A549 (cell line): Measurements from ENCODE around the gene SYNGR4. TPM values are rescaled to one million over a fixed set of nuclear protein-coding genes. Genes with fewer than 3 reads are reported as not detected.

ENCODE experiments used
- ATAC-seq, 2 experiments: fragments of 200-7000 bp in 1 of 2; fragments of >200 bp in 1 of 2; cut with Nextera tagmentation in 1 of 2; cut with Tn5 transposase in 1 of 2; 3 replicates each; pipeline versions ENCODE4 v1.8.0 to v1.9.1; 2018 to 2020; ENCODE audit warnings: mild to moderate bottlenecking in 1 of 2, moderate library complexity in 1 of 2
- CTCF ChIA-PET: fragments of 300-600 bp; sonication (Branson Sonifier 250); formaldehyde crosslinking; extraction: SDS; loops from one replicate; lab custom pipeline; 2021; ENCODE audit warnings: antibody characterized with exemption, inconsistent platforms; lab: Yijun Ruan, JAX
- POLR2A ChIA-PET: fragments of 350-600 bp; formaldehyde crosslinking; extraction: SDS; loops from one replicate; lab custom pipeline; 2021; ENCODE audit warnings: antibody characterized with exemption, inconsistent platforms; lab: Yijun Ruan, JAX
- DNase-seq, 2 experiments: peaks; one replicate each; pipeline versions ENCODE4 v3.0.0 to v3.0.0-alpha.2; 2011 to 2016; ENCODE audit warnings: low read depth in 1 of 2, low spot score in 1 of 2
- FAIRE-seq: peaks from 2 replicates; lab custom pipeline; 2011; peaks lifted over from hg19 to GRCh38; lab: Jason Lieb, UNC
- H3K27ac ChIP-seq, 2 experiments: fragments of >200 bp; sonication (Bioruptor Twin); formaldehyde crosslinking; 3 replicates each; pipeline ENCODE4 v1.5.1; 2016 to 2017
- H3K4me1 ChIP-seq: fragments of >200 bp; sonication (Bioruptor Twin); formaldehyde crosslinking; 3 replicates; pipeline ENCODE4 v1.6.1; 2016
- H3K4me2 ChIP-seq: fragments of >200 bp; sonication (Bioruptor Twin); formaldehyde crosslinking; 3 replicates; pipeline ENCODE4 v1.6.1; 2016
- H3K4me3 ChIP-seq: fragments of >200 bp; sonication (Bioruptor Twin); formaldehyde crosslinking; 3 replicates; pipeline ENCODE4 v1.5.1; 2016
- H3K9me3 ChIP-seq: fragments of >200 bp; sonication (Bioruptor Twin); formaldehyde crosslinking; 3 replicates; pipeline ENCODE4 v1.6.1; 2016
- CHD4 ChIP-seq: fragments of 200-600 bp; sonication (generic); IDR thresholded peaks from 2 replicates; pipeline ENCODE4 v1.6.1; 2016; ENCODE audit warnings: antibody characterized with exemption, mild to moderate bottlenecking, borderline replicate concordance
- CTCF ChIP-seq: fragments of >200 bp; sonication (Bioruptor Twin); formaldehyde crosslinking; IDR thresholded peaks from 3 replicates; pipeline ENCODE4 v1.5.1; 2016
- E2F6 ChIP-seq: IDR thresholded peaks from 2 replicates; pipeline ENCODE4 v1.6.1; 2012; ENCODE audit warnings: low read depth, borderline replicate concordance
- ELK1 ChIP-seq: fragments of 150-350 bp; IDR thresholded peaks from 2 replicates; pipeline ENCODE4 v1.6.1; 2014; ENCODE audit warnings: low read depth, mild to moderate bottlenecking, low read length
- ESRRA ChIP-seq: fragments of 150-350 bp; IDR thresholded peaks from 2 replicates; pipeline ENCODE4 v1.6.1; 2014; ENCODE audit warnings: mild to moderate bottlenecking, low read length, borderline replicate concordance
- GATA3 ChIP-seq: IDR thresholded peaks from 2 replicates; pipeline ENCODE4 v1.6.1; 2012; ENCODE audit warnings: borderline replicate concordance
- HDAC2 ChIP-seq: fragments of 200-600 bp; sonication (generic); IDR thresholded peaks from 2 replicates; pipeline ENCODE4 v1.6.1; 2016
- HES2 ChIP-seq: fragments of >200 bp; sonication (Bioruptor Twin); formaldehyde crosslinking; IDR thresholded peaks from 2 replicates; pipeline ENCODE4 v1.6.1; 2016
- HOXB13 ChIP-seq: fragments of 250-450 bp; sonication (Bioruptor Pico); IDR thresholded peaks from 2 replicates; pipeline ENCODE4 v1.5.0; 2020; ENCODE audit warnings: low read depth, mild to moderate bottlenecking, moderate library complexity
- HOXB5 ChIP-seq: fragments of 250-450 bp; sonication (Bioruptor Pico); IDR thresholded peaks from 2 replicates; pipeline ENCODE4 v1.5.0; 2020; ENCODE audit warnings: mild to moderate bottlenecking, moderate library complexity
- JUN ChIP-seq, 2 experiments: fragments of >200 bp; sonication (Bioruptor Twin); formaldehyde crosslinking; IDR thresholded peaks; 2 replicates in 1 of 2; 3 replicates in 1 of 2; pipeline ENCODE4 v1.6.1; 2016 to 2017
- KDM1A ChIP-seq: fragments of 200-600 bp; sonication (generic); IDR thresholded peaks from 2 replicates; pipeline ENCODE4 v1.6.1; 2016; ENCODE audit warnings: low read depth, mild to moderate bottlenecking
- MAZ ChIP-seq: fragments of 150-350 bp; IDR thresholded peaks from 2 replicates; pipeline ENCODE4 v1.6.1; 2014; ENCODE audit warnings: antibody characterized with exemption, low read depth, low read length, borderline replicate concordance
- NFE2L2 ChIP-seq: fragments of 150-350 bp; conservative IDR thresholded peaks from 2 replicates; pipeline ENCODE4 v1.6.1; 2014; ENCODE audit warnings: low read length
- NPAS2 ChIP-seq: fragments of 250-450 bp; sonication (Bioruptor Pico); IDR thresholded peaks from 2 replicates; pipeline ENCODE4 v1.8.0; 2022; ENCODE audit warnings: mild to moderate bottlenecking, moderate library complexity, borderline replicate concordance
- RAD21 ChIP-seq, 2 experiments: fragments of >200 bp in 1 of 2; sonication (Bioruptor Twin) in 1 of 2; formaldehyde crosslinking in 1 of 2; IDR thresholded peaks in 1 of 2; conservative IDR thresholded peaks in 1 of 2; 2 replicates in 1 of 2; 3 replicates in 1 of 2; pipeline ENCODE4 v1.6.1; 2012 to 2018; ENCODE audit warnings: inconsistent platforms in 1 of 2
- RARB ChIP-seq: fragments of 250-450 bp; sonication (Bioruptor Pico); IDR thresholded peaks from 2 replicates; pipeline ENCODE4 v1.8.0; 2021; ENCODE audit warnings: mild to moderate bottlenecking, moderate library complexity
- RCOR1 ChIP-seq: fragments of 150-350 bp; IDR thresholded peaks from 2 replicates; pipeline ENCODE4 v1.6.1; 2014; ENCODE audit warnings: antibody characterized with exemption, low read length, low read depth
- SMC3 ChIP-seq: fragments of >200 bp; sonication (Bioruptor Twin); formaldehyde crosslinking; IDR thresholded peaks from 3 replicates; pipeline ENCODE4 v1.6.1; 2018; ENCODE audit warnings: inconsistent platforms
- ZNF302 ChIP-seq: fragments of 250-450 bp; sonication (Bioruptor Pico); IDR thresholded peaks from 2 replicates; pipeline ENCODE4 v1.9.0; 2021; ENCODE audit warnings: inconsistent platforms, mild to moderate bottlenecking, moderate library complexity
- WGBS: methylation state at CpG from one replicate; pipeline ENCODE4 v1.1.6; 2017; ENCODE audit errors: missing lambda C conversion rate; 5-methylcytosine and 5-hydroxymethylcytosine counted together
- polyA plus RNA-seq, 4 experiments: library from polyadenylated mRNA; depleted of rRNA in 3 of 4; stranded (reverse); fragments of >200 nt; fragmentation: RNase III in 1 of 4; extraction: RNeasy Plus Mini Kit Qiagen cat#74134 plus additional on column Dnase treatment in 1 of 4; gene quantifications; 2 replicates in 3 of 4; 3 replicates in 1 of 4; pipeline ENCODE4 v1.2.3, GENCODE V29; 2011 to 2017

The SYNGR4 gene
- polyA plus RNA-seq, 2 of the 4 experiments (the other 2 are of a cell fraction), result 2.3 to 4.4 TPM

DNA sequence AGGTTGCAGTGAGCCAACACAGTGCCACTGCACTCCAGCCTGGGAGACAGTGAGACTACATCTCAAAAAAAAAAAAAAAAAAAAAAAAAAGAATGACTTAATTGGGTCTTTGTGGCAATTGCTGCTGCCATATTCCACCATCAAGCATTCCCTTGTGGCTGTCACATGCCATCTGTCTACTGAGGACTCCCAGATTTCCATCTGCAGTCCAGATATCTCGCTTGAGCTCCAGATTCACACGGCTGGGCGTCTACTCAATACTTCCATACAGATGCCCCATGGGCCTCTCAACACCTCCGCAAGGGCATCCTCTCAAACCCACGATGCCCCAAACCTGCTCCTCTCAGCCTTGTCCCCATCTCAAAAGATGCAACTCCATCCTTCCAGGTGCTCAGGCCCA is 13.3 kb upstream of the SYNGR4 start:
- Histone ChIP-seq H3K9me3 (no peaks in the 10 kb centered on the region), H3K4me2 (no peak overlapping the region), H3K4me1 (peaks cover 27% of the 10 kb centered on the region), H3K27ac (peak overlapping the region in 1 of 2 experiments; percentile 27; a peak in 3 of 6 replicates), H3K4me3 (no peak overlapping the region)
- ChIA-PET POLR2A (interaction anchor here (0.7 to 1.5 kb wide), 3 partner anchors 13 to 48 kb away, joined by 3 read pairs; partner anchors contain the start of genes SYNGR4 and TMEM143), CTCF (interaction anchor here (0.6 to 17.4 kb wide), 32 partner anchors 8 to 659 kb away, joined by 3 to 224 read pairs (median 4); partner anchors contain the start of genes GRIN2D and KDELR1)
- no peak; a peak in 1 of 6 replicates for ATAC-seq
- DNase-seq, result no peak
- WGBS, result 93% methylated on average over 5 of the region's 5 CpGs
- FAIRE-seq, result no peak
- no peak for TF ChIP-seq HES2
- TF ChIP-seq RARB, result no peak
- TF ChIP-seq HOXB5 (CRISPR knock-in tag), result no peak
- TF ChIP-seq NFE2L2, result no peak
- no peak for TF ChIP-seq MAZ
- TF ChIP-seq RCOR1, result no peak
- no peak for TF ChIP-seq ELK1
- TF ChIP-seq ESRRA, result no peak
- no peak for TF ChIP-seq E2F6
- TF ChIP-seq HOXB13 (CRISPR knock-in tag), result no peak
- TF ChIP-seq ZNF302 (CRISPR knock-in tag), result no peak
- TF ChIP-seq JUN (IDR thresholded peaks at IDR 0.05), result no peak
- no peak for TF ChIP-seq HDAC2
- TF ChIP-seq NPAS2, result no peak

GRCh38 chr19:48351341-48351752 is 12.8 kb upstream of the SYNGR4 start:
- Histone ChIP-seq H3K9me3 (no peaks in the 10 kb centered on the region), H3K4me3 (no peak overlapping the region), H3K27ac (peak overlapping the region in 1 of 2 experiments; percentile 74; a peak in 3 of 6 replicates), H3K4me1 (peaks cover 29% of the 10 kb centered on the region), H3K4me2 (no peak overlapping the region)
- WGBS, result 52% methylated on average over 8 of the region's 8 CpGs
- ATAC-seq, result peak; percentile 76 to 83
- ChIA-PET CTCF (interaction anchor here (0.5 to 17.4 kb wide), 32 partner anchors 9 to 284 kb away, joined by 3 to 224 read pairs (median 4); partner anchors contain the start of genes GRIN2D and KDELR1), POLR2A (interaction anchor here (0.7 to 1.5 kb wide), 3 partner anchors 13 to 47 kb away, joined by 3 read pairs; partner anchors contain the start of genes SYNGR4 and TMEM143)
- peak; percentile 82 to 89 for DNase-seq
- TF ChIP-seq KDM1A (peak; percentile 94), CTCF (peak; percentile 90), ELK1 (no peak), HDAC2 (peak; percentile 91), GATA3 (no peak), RAD21 (conservative IDR thresholded peaks at IDR 0.05 in 1 of 2, IDR thresholded peaks at IDR 0.05 in 1 of 2) (peak; percentile 73), SMC3 (peak; percentile 82), CHD4 (peak; percentile 90)
- FAIRE-seq, result no peak
